IPS-NIHi11 (cell line): ENCODE data around the gene MOGAT1.

Experiments
- DNase-seq: peaks from one replicate; pipeline ENCODE4 v3.0.0; 2012; ENCODE audit warnings: mixed read lengths, low spot score

Gene MOGAT1

GRCh38 chr2:222671259-222672067 is at the start of gene MOGAT1:
MOGAT1 (plus strand) TSS chr2:222671658; CDS start chr2:222671786, 128 bp downstream.
- DNase-seq = peak; percentile 87

- no peak for DNase-seq
These were observed 49.6 kb upstream of the MOGAT1 start for GRCh38 chr2:222621893-222622292.

GRCh38 chr2:222622910-222623309 is 48.5 kb upstream of the MOGAT1 start:
- no peak for DNase-seq

- DNase-seq = no peak
These were observed 47.6 kb upstream of the MOGAT1 start for GRCh38 chr2:222623756-222624309.

GRCh38 chr2:222627764-222628163 is 43.7 kb upstream of the MOGAT1 start:
- DNase-seq = no peak

GRCh38 chr2:222635295-222635694 is 36.2 kb upstream of the MOGAT1 start:
- no peak for DNase-seq

- no peak for DNase-seq
These were observed 34.4 kb upstream of the MOGAT1 start for GRCh38 chr2:222637067-222637466.

- DNase-seq = no peak
These were observed 30.1 kb upstream of the MOGAT1 start for GRCh38 chr2:222641336-222641735.

GRCh38 chr2:222643134-222643533 is 28.3 kb upstream of the MOGAT1 start:
- no peak for DNase-seq

- DNase-seq = no peak
These were observed 25.4 kb upstream of the MOGAT1 start for GRCh38 chr2:222646008-222646407.

- DNase-seq = no peak
These were observed 21.7 kb upstream of the MOGAT1 start for GRCh38 chr2:222649801-222650200.

- no peak for DNase-seq
These were observed 19.6 kb upstream of the MOGAT1 start for GRCh38 chr2:222651718-222652418.

- DNase-seq = no peak
These were observed 18.8 kb upstream of the MOGAT1 start for GRCh38 chr2:222652491-222653255.

- no peak for DNase-seq
These were observed 18.2 kb upstream of the MOGAT1 start for GRCh38 chr2:222653280-222653679.

- peak; percentile 94 for DNase-seq
These were observed 15.5 kb upstream of the MOGAT1 start, which contains the start of gene FARSB for GRCh38 chr2:222655787-222656525. FARSB (minus strand) TSS chr2:222656092; CDS start chr2:222656073, 19 bp downstream.

- DNase-seq = peak; percentile 12
These were observed 14.7 kb upstream of the MOGAT1 start for GRCh38 chr2:222656526-222657446.

GRCh38 chr2:222663479-222663878 is 8.0 kb upstream of the MOGAT1 start:
- no peak for DNase-seq

- DNase-seq = no peak
These were observed 2.8 kb upstream of the MOGAT1 start for GRCh38 chr2:222668494-222669154.

GRCh38 chr2:222669353-222669752 is 2.1 kb upstream of the MOGAT1 start:
- no peak for DNase-seq
